Endothelial cell of umbilical vein (primary cell): ENCODE results near the gene TK1. TPM values are rescaled to one million over a fixed set of nuclear protein-coding genes. Genes with fewer than 3 reads are reported as not detected.
"Not testable (repeated sequence)": the region's sequence is repeated elsewhere in the genome, so short reads cannot be mapped to it uniquely, and the experiment has no call there.

Experiments used
- BruUV-seq: library from RNA; stranded (reverse); fragments of 400-500 nt; replicated peaks from 2 replicates; lab custom pipeline; 2021; lab: Mats Ljungman, UMichigan
- CTCF ChIA-PET: fragments of 300-600, 350-600 bp; sonication (Branson Sonifier 250); formaldehyde crosslinking; loops from one replicate; lab custom pipeline; 2021; ENCODE audit warnings: antibody characterized with exemption, inconsistent platforms; lab: Charles Lee
- POLR2A ChIA-PET: fragments of 300-600, 350-600 bp; sonication (Branson Sonifier 250); formaldehyde crosslinking; loops from one replicate; lab custom pipeline; 2021; ENCODE audit warnings: antibody characterized with exemption, inconsistent platforms; lab: Charles Lee
- DNase-seq: peaks from one replicate; pipeline ENCODE4 v3.0.0-alpha.2; 2011; ENCODE audit warnings: low read depth, low spot score
- FAIRE-seq: peaks from 2 replicates; lab custom pipeline; 2011; peaks lifted over from hg19 to GRCh38; lab: Jason Lieb, UNC
- H2AFZ ChIP-seq: 2 replicates; pipeline ENCODE4 v1.6.0; 2012; ENCODE audit warnings: low read depth, low read length, control low read depth, inconsistent platforms
- H3K27ac ChIP-seq: 2 replicates; pipeline ENCODE4 v1.5.1; 2011; ENCODE audit warnings: low read depth, mild to moderate bottlenecking, control low read depth, low read length, moderate library complexity; ENCODE audit not compliant: insufficient read depth
- H3K27me3 ChIP-seq, 2 experiments: 2 replicates each; pipeline versions ENCODE4 v1.6.0 to v1.6.1; 2011; ENCODE audit warnings: low read length in 2 of 2, mixed read lengths in 1 of 2; ENCODE audit not compliant: control insufficient read depth in 2 of 2, insufficient read depth in 2 of 2
- H3K36me3 ChIP-seq, 2 experiments: 2 replicates in 1 of 2; 3 replicates in 1 of 2; pipeline ENCODE4 v1.5.1; 2011; ENCODE audit warnings: low read length in 2 of 2, mild to moderate bottlenecking in 1 of 2, moderate library complexity in 1 of 2; ENCODE audit not compliant: control insufficient read depth in 2 of 2, insufficient read depth in 2 of 2; ENCODE audit errors: extremely low read depth in 1 of 2
- H3K4me1 ChIP-seq: 3 replicates; pipeline ENCODE4 v1.5.1; 2011; ENCODE audit warnings: mild to moderate bottlenecking, low read length; ENCODE audit not compliant: control insufficient read depth, insufficient read depth; ENCODE audit errors: extremely low read depth
- H3K4me2 ChIP-seq: 2 replicates; pipeline ENCODE4 v1.6.1; 2011; ENCODE audit warnings: low read length, control low read depth, mixed read lengths; ENCODE audit not compliant: insufficient read depth
- H3K4me3 ChIP-seq, 3 experiments: fragments of 200-600 bp in 1 of 3; sonication (generic), shearing (Covaris generic) in 1 of 3; replicated peaks in 1 of 3; 2 replicates each; pipeline ENCODE4 v1.5.1; 2011 to 2016; ENCODE audit warnings: control low read depth in 3 of 3, low read length in 3 of 3, mild to moderate bottlenecking in 2 of 3, inconsistent platforms in 1 of 3, low read depth in 1 of 3, moderate library complexity in 1 of 3; ENCODE audit not compliant: insufficient read depth in 1 of 3
- H3K79me2 ChIP-seq: 2 replicates; pipeline ENCODE4 v1.6.0; 2012; ENCODE audit warnings: low read length, inconsistent platforms; ENCODE audit not compliant: control insufficient read depth, insufficient read depth
- H3K9ac ChIP-seq: replicated peaks from 2 replicates; pipeline ENCODE3; 2011; ENCODE audit warnings: low read length, control low read depth; ENCODE audit not compliant: insufficient read depth; ENCODE audit errors: extremely low read depth
- H3K9me1 ChIP-seq: replicated peaks from 3 replicates; pipeline ENCODE4 v1.6.0; 2011; ENCODE audit warnings: mild to moderate bottlenecking, low read length; ENCODE audit not compliant: control insufficient read depth, insufficient read depth; ENCODE audit errors: extremely low read depth
- H3K9me3 ChIP-seq: replicated peaks from 2 replicates; pipeline ENCODE4 v1.5.1; 2012; ENCODE audit warnings: low read length, inconsistent platforms; ENCODE audit not compliant: control insufficient read depth, insufficient read depth
- H4K20me1 ChIP-seq: replicated peaks from 2 replicates; pipeline ENCODE3; 2011; ENCODE audit warnings: mild to moderate bottlenecking, low read length; ENCODE audit not compliant: control insufficient read depth, insufficient read depth; ENCODE audit errors: extremely low read depth
- FOS ChIP-seq: IDR thresholded peaks from 2 replicates; pipeline ENCODE4 v1.6.1; 2011; ENCODE audit warnings: mild to moderate bottlenecking, low read length, moderate library complexity, borderline replicate concordance; ENCODE audit not compliant: insufficient read depth
- GATA2 ChIP-seq: IDR thresholded peaks from 2 replicates; pipeline ENCODE4 v1.7.0; 2011; ENCODE audit warnings: low read depth, mild to moderate bottlenecking, moderate library complexity, mixed read lengths, low read length; ENCODE audit not compliant: insufficient read length, insufficient read depth
- POLR2A ChIP-seq: IDR thresholded peaks from 2 replicates; pipeline ENCODE4 v1.6.1; 2012; ENCODE audit warnings: low read depth, mild to moderate bottlenecking, control low read depth, low read length
- POLR2AphosphoS5 ChIP-seq: IDR thresholded peaks from 2 replicates; pipeline ENCODE4 v1.6.1; 2012; ENCODE audit warnings: low read depth, mild to moderate bottlenecking, control low read depth, low read length, moderate library complexity; ENCODE audit not compliant: insufficient read depth
- dilution Hi-C: fragments of 300-500 bp; cut with MboI; formaldehyde crosslinking; loops from one replicate; pipeline ENCODE4 v1.15.0; 2019; ENCODE audit warnings: low sequenced_read_pairs; ENCODE audit not compliant: extremely low pct_ligation_motif_present
- intact Hi-C: fragments of 100-400 bp; cut with micrococcal nuclease; formaldehyde crosslinking; loops from one replicate; pipeline ENCODE4 v1.10.0; 2022
- polyA plus RNA-seq, 4 experiments: library from polyadenylated mRNA; depleted of rRNA in 3 of 4; stranded (reverse) in 3 of 4; unstranded in 1 of 4; fragments of >200 nt; gene quantifications; 2 replicates each; pipeline versions ENCODE4 v1.2.1 to v1.2.3, GENCODE V29; 2011 to 2012; ENCODE audit warnings: missing spikeins in 1 of 4
- total RNA-seq: library from RNA; stranded (reverse); gene quantifications from 2 replicates; pipeline ENCODE4 v1.2.3, GENCODE V29; 2021
- TF ChIP-seq, protein P1 (sequence below), 2 donors: IDR thresholded peaks; 1 replicate in 1 of 2; 2 replicates in 1 of 2; pipeline ENCODE4 v1.5.1; 2011; ENCODE audit warnings: low read length in 2 of 2, mild to moderate bottlenecking in 2 of 2, moderate library complexity in 2 of 2, control low read depth in 1 of 2, inconsistent platforms in 1 of 2, low read depth in 1 of 2; ENCODE audit not compliant: insufficient read depth in 1 of 2; ENCODE audit errors: extremely low read depth in 1 of 2

Gene TK1
- total and polyA plus RNA-seq, 2 donors (not counting 3 experiments of a cell fraction or from before 2014, with no cell fraction given): 111 to 159 TPM

DNA sequence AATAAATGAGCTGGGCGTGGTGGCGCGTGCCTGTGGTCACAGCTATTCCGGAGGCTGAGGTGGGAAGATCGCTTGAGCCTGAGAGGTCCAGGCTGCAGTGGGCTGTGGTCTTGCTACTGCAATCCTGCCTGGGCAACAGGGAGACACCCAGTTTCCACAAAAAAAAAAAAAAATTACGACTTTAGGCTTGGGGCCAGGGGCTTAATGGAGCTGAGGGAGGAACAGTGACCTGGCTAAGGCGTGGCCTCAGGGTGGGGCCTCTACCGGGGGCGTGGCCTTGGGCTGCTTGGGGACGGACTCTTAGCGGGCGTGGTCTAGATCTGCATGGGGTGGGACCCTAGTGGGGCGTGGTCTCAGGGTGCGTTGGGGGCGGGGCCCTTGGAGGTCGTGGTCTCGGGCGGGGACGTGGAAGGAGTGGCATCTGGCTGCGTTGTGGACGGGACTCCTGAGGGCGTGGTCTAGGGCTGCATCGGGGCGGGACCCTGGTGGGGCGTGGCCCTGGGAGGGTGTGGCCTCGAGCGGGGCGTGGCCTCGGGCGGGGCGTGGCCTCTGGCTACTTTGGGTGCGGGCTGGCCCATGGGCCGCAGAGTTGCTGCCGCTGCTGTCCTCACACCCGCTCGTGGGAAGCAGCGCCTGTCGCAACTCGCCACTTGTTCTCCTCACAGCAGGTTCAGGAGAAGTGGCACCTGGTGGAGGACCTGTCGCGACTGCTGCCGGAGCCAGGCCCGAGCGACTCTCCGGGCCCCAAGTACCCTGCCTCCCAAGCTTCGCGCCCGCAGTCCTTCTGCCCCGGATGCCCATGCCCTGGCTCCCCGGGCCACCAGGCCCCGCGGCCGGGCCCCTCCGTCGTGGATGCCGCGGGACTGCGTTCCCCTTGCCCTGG is 46.4 kb downstream of the TK1 start:
- H3K4me2 ChIP-seq: peak overlapping the region; percentile 44
- peak; percentile 84 for DNase-seq
- H3K27me3 ChIP-seq: no peaks in the 10 kb centered on the region
- peak; percentile 94 for FAIRE-seq
- ChIA-PET CTCF (interaction anchor here (1.0 to 1.6 kb wide), 2 partner anchors 12 to 36 kb away, joined by 3 to 4 read pairs; partner anchors contain the start of gene TMC6), POLR2A (no interaction called here)
- H2AFZ ChIP-seq: peak overlapping the region; percentile 80
- H3K9ac ChIP-seq: no peak overlapping the region
- no peak overlapping the region for H3K27ac ChIP-seq
- no peaks in the 10 kb centered on the region for H3K79me2 ChIP-seq
- no peaks in the 10 kb centered on the region for H3K36me3 ChIP-seq
- no peaks in the 10 kb centered on the region for H4K20me1 ChIP-seq
- H3K4me3 ChIP-seq: peak overlapping the region in 1 of 3 experiments; percentile 1
- H3K4me1 ChIP-seq: peaks cover 22% of the 10 kb centered on the region
- H3K9me1 ChIP-seq: no peaks in the 10 kb centered on the region
- intact Hi-C loops (loop anchor here (1.0 to 2.0 kb wide), 3 partner anchors 11 to 47 kb away; partner anchors contain the start of genes AFMID, SYNGR2 and TK1), dilution Hi-C loops (no loop called here)
- no peaks in the 10 kb centered on the region for H3K9me3 ChIP-seq
- TF ChIP-seq, protein P1, sequence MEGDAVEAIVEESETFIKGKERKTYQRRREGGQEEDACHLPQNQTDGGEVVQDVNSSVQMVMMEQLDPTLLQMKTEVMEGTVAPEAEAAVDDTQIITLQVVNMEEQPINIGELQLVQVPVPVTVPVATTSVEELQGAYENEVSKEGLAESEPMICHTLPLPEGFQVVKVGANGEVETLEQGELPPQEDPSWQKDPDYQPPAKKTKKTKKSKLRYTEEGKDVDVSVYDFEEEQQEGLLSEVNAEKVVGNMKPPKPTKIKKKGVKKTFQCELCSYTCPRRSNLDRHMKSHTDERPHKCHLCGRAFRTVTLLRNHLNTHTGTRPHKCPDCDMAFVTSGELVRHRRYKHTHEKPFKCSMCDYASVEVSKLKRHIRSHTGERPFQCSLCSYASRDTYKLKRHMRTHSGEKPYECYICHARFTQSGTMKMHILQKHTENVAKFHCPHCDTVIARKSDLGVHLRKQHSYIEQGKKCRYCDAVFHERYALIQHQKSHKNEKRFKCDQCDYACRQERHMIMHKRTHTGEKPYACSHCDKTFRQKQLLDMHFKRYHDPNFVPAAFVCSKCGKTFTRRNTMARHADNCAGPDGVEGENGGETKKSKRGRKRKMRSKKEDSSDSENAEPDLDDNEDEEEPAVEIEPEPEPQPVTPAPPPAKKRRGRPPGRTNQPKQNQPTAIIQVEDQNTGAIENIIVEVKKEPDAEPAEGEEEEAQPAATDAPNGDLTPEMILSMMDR (IDR thresholded peaks at IDR 0.05; ENCODE audit: extremely low read depth in 1 of 2, insufficient read depth in 1 of 2, low read depth in 1 of 2, low read length in 2 of 2): no peak
- TF ChIP-seq POLR2AphosphoS5: peak; percentile 21
- TF ChIP-seq FOS: no peak
- TF ChIP-seq GATA2: no peak
- peak; percentile 51 for TF ChIP-seq POLR2A
- no TSS peak for BruUV-seq

DNA sequence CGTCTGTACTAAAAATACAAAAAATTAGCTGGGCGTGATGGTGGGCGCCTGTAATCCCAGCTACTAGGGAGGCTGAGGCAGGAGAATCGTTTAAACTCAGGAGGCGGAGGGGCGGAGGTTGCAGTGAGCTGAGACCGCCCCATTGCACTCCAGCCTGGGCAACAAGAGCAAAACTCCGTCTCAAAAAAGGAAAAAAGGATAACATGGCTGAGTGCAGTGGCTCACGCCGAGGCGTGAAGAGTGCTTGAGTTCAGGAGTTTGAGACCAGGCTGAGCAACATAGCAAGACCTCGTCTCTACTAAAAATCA is 47.0 kb downstream of the TK1 start:
- POLR2A ChIA-PET, H3K9me3 ChIP-seq, H2AFZ ChIP-seq, dilution Hi-C loops, H3K27me3 ChIP-seq, H3K36me3 ChIP-seq, H3K79me2 ChIP-seq, FAIRE-seq, BruUV-seq, H3K4me3 ChIP-seq, H3K4me2 ChIP-seq, H3K9me1 ChIP-seq, H3K27ac ChIP-seq, H3K9ac ChIP-seq, DNase-seq, H4K20me1 ChIP-seq: not testable (repeated sequence)
- intact Hi-C loops: loop anchor here (1.0 to 2.0 kb wide), 3 partner anchors 11 to 47 kb away; partner anchors contain the start of genes AFMID, SYNGR2 and TK1
- peaks cover 22% of the 10 kb centered on the region for H3K4me1 ChIP-seq
- CTCF ChIA-PET: interaction anchor here (1.0 to 1.6 kb wide), 2 partner anchors 12 to 36 kb away, joined by 3 to 4 read pairs; partner anchors contain the start of gene TMC6
